GM12878 (cell line): ENCODE measurements around the gene ELAVL3.

Source experiments
- EP300 ChIP-seq, 2 experiments: fragments of 150-350 bp in 1 of 2; IDR thresholded peaks; 2 replicates each; pipeline ENCODE4 v1.6.1; 2011 to 2012; ENCODE audit warnings: low read depth in 2 of 2, low read length in 2 of 2, borderline replicate concordance in 1 of 2, improper control_type of control experiment in 1 of 2, inconsistent platforms in 1 of 2; ENCODE audit not compliant: control insufficient read depth in 1 of 2
- JUND ChIP-seq: IDR thresholded peaks from 2 replicates; pipeline ENCODE4 v1.6.1; 2012; ENCODE audit warnings: low read depth, mild to moderate bottlenecking, low read length, improper control_type of control experiment, moderate library complexity
- NFYA ChIP-seq: IDR thresholded peaks from 2 replicates; pipeline ENCODE4 v1.6.1; 2011; ENCODE audit warnings: low read depth, mild to moderate bottlenecking, low read length, improper control_type of control experiment, borderline replicate concordance
- POLR2AphosphoS5 ChIP-seq: IDR thresholded peaks from 2 replicates; pipeline ENCODE4 v1.6.1; 2011; ENCODE audit warnings: mild to moderate bottlenecking, low read length, inconsistent platforms
- ZNF274 ChIP-seq: IDR thresholded peaks from one replicate; pipeline ENCODE4 v1.8.0; 2011; ENCODE audit not compliant: insufficient read length, insufficient read depth
- TF ChIP-seq, protein P1 (sequence below), 3 experiments: IDR thresholded peaks in 2 of 3; conservative IDR thresholded peaks in 1 of 3; 2 replicates each; pipeline ENCODE4 v1.5.1; 2011; ENCODE audit warnings: low read depth in 3 of 3, low read length in 3 of 3, mild to moderate bottlenecking in 3 of 3, control low read depth in 2 of 3, moderate library complexity in 2 of 3, inconsistent platforms in 1 of 3, mixed read lengths in 1 of 3; ENCODE audit not compliant: control insufficient read depth in 2 of 3, insufficient read depth in 1 of 3; ENCODE audit errors: extremely low read depth in 1 of 3

DNA sequence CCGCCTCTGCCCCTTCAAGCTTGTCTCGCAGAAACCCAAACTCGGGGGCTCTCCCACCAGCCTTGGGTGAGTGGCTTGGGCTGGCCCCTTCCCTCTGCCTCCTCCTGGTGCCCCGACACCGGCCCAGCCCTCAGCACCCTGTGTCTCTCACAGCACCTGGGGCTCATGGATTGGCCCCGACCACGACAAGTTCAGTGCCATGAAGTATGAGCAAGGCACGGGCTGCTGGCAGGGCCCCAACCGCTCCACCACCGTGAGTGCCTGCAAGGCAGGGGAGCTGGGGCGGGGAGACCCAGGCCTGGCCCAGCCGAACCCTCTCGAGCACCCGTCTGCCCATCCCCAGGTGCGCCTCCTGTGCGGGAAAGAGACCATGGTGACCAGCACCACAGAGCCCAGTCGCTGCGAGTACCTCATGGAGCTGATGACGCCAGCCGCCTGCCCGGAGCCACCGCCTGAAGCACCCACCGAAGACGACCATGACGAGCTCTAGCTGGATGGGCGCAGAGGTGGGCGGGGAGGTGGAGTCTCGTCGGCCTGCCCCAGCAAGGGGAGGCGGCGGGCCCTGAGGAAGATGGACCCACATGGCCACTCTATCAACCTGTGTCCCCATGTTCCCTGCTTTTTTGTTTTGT, 31.8 kb downstream of the ELAVL3 start:
- TF ChIP-seq POLR2AphosphoS5 (no peak), NFYA (no peak), ZNF274 (no peak), EP300 (IDR thresholded peaks at IDR 0.05; ENCODE audit: borderline replicate concordance in 1 of 2, control insufficient read depth in 1 of 2, low read depth in 2 of 2, low read length in 2 of 2) (no peak), JUND (no peak)
- TF ChIP-seq, protein P1, sequence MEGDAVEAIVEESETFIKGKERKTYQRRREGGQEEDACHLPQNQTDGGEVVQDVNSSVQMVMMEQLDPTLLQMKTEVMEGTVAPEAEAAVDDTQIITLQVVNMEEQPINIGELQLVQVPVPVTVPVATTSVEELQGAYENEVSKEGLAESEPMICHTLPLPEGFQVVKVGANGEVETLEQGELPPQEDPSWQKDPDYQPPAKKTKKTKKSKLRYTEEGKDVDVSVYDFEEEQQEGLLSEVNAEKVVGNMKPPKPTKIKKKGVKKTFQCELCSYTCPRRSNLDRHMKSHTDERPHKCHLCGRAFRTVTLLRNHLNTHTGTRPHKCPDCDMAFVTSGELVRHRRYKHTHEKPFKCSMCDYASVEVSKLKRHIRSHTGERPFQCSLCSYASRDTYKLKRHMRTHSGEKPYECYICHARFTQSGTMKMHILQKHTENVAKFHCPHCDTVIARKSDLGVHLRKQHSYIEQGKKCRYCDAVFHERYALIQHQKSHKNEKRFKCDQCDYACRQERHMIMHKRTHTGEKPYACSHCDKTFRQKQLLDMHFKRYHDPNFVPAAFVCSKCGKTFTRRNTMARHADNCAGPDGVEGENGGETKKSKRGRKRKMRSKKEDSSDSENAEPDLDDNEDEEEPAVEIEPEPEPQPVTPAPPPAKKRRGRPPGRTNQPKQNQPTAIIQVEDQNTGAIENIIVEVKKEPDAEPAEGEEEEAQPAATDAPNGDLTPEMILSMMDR (IDR thresholded peaks at IDR 0.05 in 2 of 3, conservative IDR thresholded peaks at IDR 0.05 in 1 of 3; ENCODE audit: control insufficient read depth in 2 of 3, extremely low read depth in 1 of 3, insufficient read depth in 1 of 3, low read depth in 3 of 3, low read length in 3 of 3) = no peak
